GM12873 (cell line): ENCODE measurements around the gene PLEKHO2.

Source experiments
- CTCF ChIP-seq: IDR thresholded peaks from 2 replicates; pipeline ENCODE4 v1.5.1; 2012; ENCODE audit warnings: low read depth, mild to moderate bottlenecking, moderate library complexity, low read length, control low read depth; ENCODE audit not compliant: insufficient read depth; ENCODE audit errors: missing control alignments

PLEKHO2 gene

GRCh38 chr15:64847448-64847847, 5.7 kb downstream of the PLEKHO2 start:
- no peak for TF ChIP-seq CTCF

- TF ChIP-seq CTCF, result no peak
Observed at GRCh38 chr15:64847876-64848716, 6.4 kb downstream of the PLEKHO2 start.

GRCh38 chr15:64850778-64851502, 9.2 kb downstream of the PLEKHO2 start:
- TF ChIP-seq CTCF, result no peak

- TF ChIP-seq CTCF, result no peak
Observed at GRCh38 chr15:64851503-64851840, 9.8 kb downstream of the PLEKHO2 start.

- TF ChIP-seq CTCF, result no peak
Observed at GRCh38 chr15:64854041-64854440, 12.3 kb downstream of the PLEKHO2 start.

- no peak for TF ChIP-seq CTCF
Observed at GRCh38 chr15:64854526-64854925, 12.8 kb downstream of the PLEKHO2 start.

- TF ChIP-seq CTCF, result no peak
Observed at GRCh38 chr15:64855205-64855975, 13.7 kb downstream of the PLEKHO2 start.
